ENCODE measurements around the gene DIP2C. TPM values are rescaled to one million over a fixed set of nuclear protein-coding genes. Genes with fewer than 3 reads are reported as not detected.
A peak's percentile ranks its signal among the peaks of the same experiment; 100 is the strongest.

The DIP2C gene
- total and polyA plus RNA-seq, 3 donors from 2014 or later: 14.9 to 43.4 (median 30.1) TPM

GRCh38 chr10:378930-379704 is 310.4 kb downstream of the DIP2C start:
- no peak overlapping the region for H3K27ac ChIP-seq
- H3K9me3 ChIP-seq: no peaks in the 10 kb centered on the region
- H3K4me1 ChIP-seq: no peaks in the 10 kb centered on the region
- 95 to 96% methylated on average over 7 to 15 of the region's 16 CpGs for WGBS, 2 donors
- no peak overlapping the region for H3K4me3 ChIP-seq
- intact Hi-C loops (cut with DNase I; ENCODE audit: low total_unique reads): no loop called here
- TF ChIP-seq CTCF (IDR thresholded peaks at IDR 0.05): no peak
- no peak for TF ChIP-seq POLR2A (IDR thresholded peaks at IDR 0.05)
- DNase-seq: peak; percentile 6
- H3K36me3 ChIP-seq (ENCODE audit: low read depth, missing control alignments): no peaks in the 10 kb centered on the region
- H3K27me3 ChIP-seq: no peaks in the 10 kb centered on the region

GRCh38 chr10:378230-378929 is 311.1 kb downstream of the DIP2C start:
- DNase-seq: peak; percentile 0
- H3K4me3 ChIP-seq: no peak overlapping the region
- H3K36me3 ChIP-seq (ENCODE audit: low read depth, missing control alignments): no peaks in the 10 kb centered on the region
- no peaks in the 10 kb centered on the region for H3K4me1 ChIP-seq
- H3K27me3 ChIP-seq: no peaks in the 10 kb centered on the region
- no peaks in the 10 kb centered on the region for H3K9me3 ChIP-seq
- TF ChIP-seq POLR2A (IDR thresholded peaks at IDR 0.05) (no peak), CTCF (IDR thresholded peaks at IDR 0.05) (no peak)
- intact Hi-C loops (cut with DNase I; ENCODE audit: low total_unique reads): no loop called here
- H3K27ac ChIP-seq: no peak overlapping the region
- 94 to 98% methylated on average over 14 of the region's 14 CpGs for WGBS, 2 donors

- 90 to 91% methylated on average over 10 of the region's 10 CpGs for WGBS, 2 donors
- no peaks in the 10 kb centered on the region for H3K36me3 ChIP-seq (ENCODE audit: low read depth, missing control alignments)
- H3K4me3 ChIP-seq: no peak overlapping the region
- no peaks in the 10 kb centered on the region for H3K9me3 ChIP-seq
- intact Hi-C loops (cut with DNase I; ENCODE audit: low total_unique reads): no loop called here
- DNase-seq: no peak
- TF ChIP-seq POLR2A (IDR thresholded peaks at IDR 0.05) (no peak), CTCF (IDR thresholded peaks at IDR 0.05) (no peak)
- H3K4me1 ChIP-seq: no peaks in the 10 kb centered on the region
- H3K27ac ChIP-seq: no peak overlapping the region
- H3K27me3 ChIP-seq: no peaks in the 10 kb centered on the region
Measured at GRCh38 chr10:377228-377627, 312.2 kb downstream of the DIP2C start.

GRCh38 chr10:375815-376505 is 313.5 kb downstream of the DIP2C start:
- no peak for DNase-seq
- Histone ChIP-seq H3K27me3 (no peaks in the 10 kb centered on the region), H3K27ac (no peak overlapping the region), H3K9me3 (no peaks in the 10 kb centered on the region), H3K4me3 (no peak overlapping the region), H3K4me1 (no peaks in the 10 kb centered on the region), H3K36me3 (ENCODE audit: low read depth, missing control alignments) (no peaks in the 10 kb centered on the region)
- no peak for TF ChIP-seq POLR2A (IDR thresholded peaks at IDR 0.05)
- no peak for TF ChIP-seq CTCF (IDR thresholded peaks at IDR 0.05)
- 88 to 91% methylated on average over 29 to 35 of the region's 35 CpGs for WGBS, 2 donors
- intact Hi-C loops (cut with DNase I; ENCODE audit: low total_unique reads): no loop called here

All from testis (tissue), 3 donors.